ENCODE results near the gene CA5A. TPM values are rescaled to one million over a fixed set of nuclear protein-coding genes. Genes with fewer than 3 reads are reported as not detected.

The CA5A gene
- total and polyA plus RNA-seq, 2 experiments from 2014 or later = 1.0 to 1.9 TPM

- no peaks in the 10 kb centered on the region for H3K9me2 ChIP-seq (replicated peaks; ENCODE audit: insufficient read depth)
- peaks cover 3% of the 10 kb centered on the region for H3K79me2 ChIP-seq
- H3K27ac ChIP-seq = no peak overlapping the region
- no peak overlapping the region for H2AFZ ChIP-seq
- WGBS (ENCODE audit: low lambda C conversion rate, missing lambda C conversion rate) = 81% methylated on average over 26 of the region's 27 CpGs
- no peak overlapping the region for H3K4me3 ChIP-seq
- H3K4me1 ChIP-seq (ENCODE audit: insufficient read depth) = peaks cover 17% of the 10 kb centered on the region
- DNase-seq (ENCODE audit: low spot score) = no peak
- no peak overlapping the region for H3K4me2 ChIP-seq
- no peaks in the 10 kb centered on the region for H3K27me3 ChIP-seq
- H3K9me3 ChIP-seq (ENCODE audit: low read depth) = no peaks in the 10 kb centered on the region
- TF ChIP-seq CTCF (IDR thresholded peaks at IDR 0.05; ENCODE audit: poor library complexity) (no peak), EZH2phosphoT487 (IDR thresholded peaks at IDR 0.05; ENCODE audit: low read depth, severe bottlenecking, unreplicated experiment) (no peak), EZH2 (IDR thresholded peaks at IDR 0.05; ENCODE audit: borderline replicate concordance) (no peak)
- no peaks in the 10 kb centered on the region for H3K36me3 ChIP-seq (replicated peaks; ENCODE audit: insufficient read depth, low read depth)
- no peaks in the 10 kb centered on the region for H4K20me1 ChIP-seq (ENCODE audit: insufficient read depth, poor library complexity, severe bottlenecking)
Observed at GRCh38 chr16:87838643-87839541, 97.4 kb downstream of the CA5A start.

Small RNA genes lying within 50 kb of the gene (small RNA-seq; reads per million reads assigned to genes)
- gene AC127455.1 = not detected

Other genes starting within 250 kb of the CA5A start
- gene KLHDC4, start 170.5 kb downstream of the CA5A start, total RNA-seq = 12.8 and 16.3 TPM in 2 replicates
- gene KLHDC4, start 170.5 kb downstream of the CA5A start, polyA plus RNA-seq = 15.6 and 17.7 TPM in 2 replicates
- 20.4 and 29.3 TPM in 2 replicates for gene SLC7A5, start 67.0 kb downstream of the CA5A start, total RNA-seq
- 52.5 and 56.2 TPM in 2 replicates for gene SLC7A5, start 67.0 kb downstream of the CA5A start, polyA plus RNA-seq
- 17.9 and 23.8 TPM in 2 replicates for gene BANP, start 14.9 kb upstream of the CA5A start, total RNA-seq
- gene BANP, start 14.9 kb upstream of the CA5A start, polyA plus RNA-seq = 17.3 and 22.8 TPM in 2 replicates